HEK293T (cell line): ENCODE measurements around the gene SLC25A25.

Experiments
- ARNT ChIP-seq: fragments of 450-650 bp; IDR thresholded peaks from 2 replicates; pipeline ENCODE4 v1.6.1; 2017; ENCODE audit warnings: mild to moderate bottlenecking
- BHLHE40 ChIP-seq: fragments of 450-650 bp; IDR thresholded peaks from 2 replicates; pipeline ENCODE4 v1.6.1; 2016; ENCODE audit warnings: mild to moderate bottlenecking, moderate library complexity, borderline replicate concordance
- FOXM1 ChIP-seq: fragments of 450-650 bp; IDR thresholded peaks from 2 replicates; pipeline ENCODE4 v1.6.1; 2017; ENCODE audit warnings: mild to moderate bottlenecking, borderline replicate concordance
- HDGF ChIP-seq: fragments of 450-650 bp; IDR thresholded peaks from 2 replicates; pipeline ENCODE4 v1.6.1; 2017; ENCODE audit warnings: antibody characterized with exemption, borderline replicate concordance
- L3MBTL2 ChIP-seq: fragments of 450-650 bp; conservative IDR thresholded peaks from 2 replicates; pipeline ENCODE4 v1.6.1; 2016; ENCODE audit warnings: mild to moderate bottlenecking
- PKNOX1 ChIP-seq: fragments of 450-650 bp; IDR thresholded peaks from 2 replicates; pipeline ENCODE4 v1.6.1; 2016
- SP1 ChIP-seq: fragments of 450-650 bp; IDR thresholded peaks from 2 replicates; pipeline ENCODE4 v1.6.1; 2017
- SUZ12 ChIP-seq: fragments of 450-650 bp; IDR thresholded peaks from 2 replicates; pipeline ENCODE4 v1.6.1; 2016; ENCODE audit warnings: mild to moderate bottlenecking
- TARDBP ChIP-seq: fragments of 450-650 bp; IDR thresholded peaks from 2 replicates; pipeline ENCODE4 v1.6.1; 2016

- TF ChIP-seq HDGF (no peak), L3MBTL2 (no peak), BHLHE40 (no peak), SUZ12 (no peak), TARDBP (no peak), SP1 (no peak), ARNT (no peak), FOXM1 (no peak), PKNOX1 (no peak)
These were observed 33.7 kb downstream of the SLC25A25 start for GRCh38 chr9:128101690-128102089.
